Limb (tissue), 2 donors: Measurements from ENCODE around the gene SOAT1.
"Not testable (repeated sequence)": the region's sequence is repeated elsewhere in the genome, so short reads cannot be mapped to it uniquely, and the experiment has no call there.

ENCODE experiments used
- DNase-seq, 2 donors: peaks; one replicate each; pipeline ENCODE4 v3.0.0-alpha.2; 2016; ENCODE audit errors: extremely low spot score in 2 of 2

The SOAT1 gene

GRCh38 chr1:179352236-179352635 lies 58.6 kb downstream of the SOAT1 start:
- DNase-seq: no peak

- DNase-seq: peak in 1 of 2 donors; percentile 28
Observed at GRCh38 chr1:179353546-179353945, 59.9 kb downstream of the SOAT1 start.

GRCh38 chr1:179361631-179362030 lies 68.0 kb downstream of the SOAT1 start:
- not testable (repeated sequence) for DNase-seq

- peak; percentile 91 for DNase-seq
Observed at GRCh38 chr1:179365342-179366092, 71.9 kb downstream of the SOAT1 start, which contains the start of gene AXDND1. AXDND1 (plus strand) TSS chr1:179365971; CDS start chr1:179366510, 539 bp downstream.

GRCh38 chr1:179366093-179366800 lies 72.7 kb downstream of the SOAT1 start:
- DNase-seq: peak in 1 of 2 donors; percentile 7

- DNase-seq: peak; percentile 41 to 87
Observed at GRCh38 chr1:179369751-179370341, 76.2 kb downstream of the SOAT1 start.

GRCh38 chr1:179372160-179372559 lies 78.6 kb downstream of the SOAT1 start:
- no peak for DNase-seq

- no peak for DNase-seq
Observed at GRCh38 chr1:179376223-179376622, 82.6 kb downstream of the SOAT1 start.

- no peak for DNase-seq
Observed at GRCh38 chr1:179380299-179380698, 86.7 kb downstream of the SOAT1 start.

- no peak for DNase-seq
Observed at GRCh38 chr1:179384027-179384426, 90.4 kb downstream of the SOAT1 start.

- DNase-seq: no peak
Observed at GRCh38 chr1:179385510-179385909, 91.9 kb downstream of the SOAT1 start.

GRCh38 chr1:179393721-179394120 lies 100.1 kb downstream of the SOAT1 start:
- no peak for DNase-seq

GRCh38 chr1:179399399-179399798 lies 105.8 kb downstream of the SOAT1 start:
- DNase-seq: not testable (repeated sequence)
